ENCODE results near the gene DNM2.

GRCh38 chr19:10784257-10784656 is 66.4 kb downstream of the DNM2 start:
- no peak for TF ChIP-seq CTCF (IDR thresholded peaks at IDR 0.05; ENCODE audit: low read depth, low read length)
- TF ChIP-seq EZH2phosphoT487 (IDR thresholded peaks at IDR 0.05; ENCODE audit: low read depth): no peak

All from OCI-LY3 (cell line).